Bone marrow (tissue), 2 donors: ENCODE measurements around the gene KLHDC3.
"Not testable (repeated sequence)": the region's sequence is repeated elsewhere in the genome, so short reads cannot be mapped to it uniquely, and the experiment has no call there.

Experiments used
- DNase-seq, 2 donors: peaks; one replicate each; lab custom pipeline; 2025; lab: John Stamatoyannopoulos, UW

KLHDC3 gene

GRCh38 chr6:42988486-42989020 is 25.5 kb upstream of the KLHDC3 start:
- DNase-seq = no peak

- DNase-seq = no peak
Measured at GRCh38 chr6:42989923-42990322, 24.1 kb upstream of the KLHDC3 start.

GRCh38 chr6:42993445-42993844 is 20.6 kb upstream of the KLHDC3 start:
- DNase-seq = no peak

- DNase-seq = no peak
Measured at GRCh38 chr6:42996513-42996912, 17.5 kb upstream of the KLHDC3 start.

GRCh38 chr6:42998205-42998604 is 15.8 kb upstream of the KLHDC3 start:
- not testable (repeated sequence) for DNase-seq

GRCh38 chr6:43001843-43002242 is 12.2 kb upstream of the KLHDC3 start:
- no peak for DNase-seq

- no peak for DNase-seq
Measured at GRCh38 chr6:43005844-43006243, 8.2 kb upstream of the KLHDC3 start.

GRCh38 chr6:43006251-43006650 is 7.8 kb upstream of the KLHDC3 start:
- no peak for DNase-seq

- no peak for DNase-seq
Measured at GRCh38 chr6:43007126-43007525, 6.9 kb upstream of the KLHDC3 start.

- DNase-seq = no peak
Measured at GRCh38 chr6:43009124-43009523, 4.9 kb upstream of the KLHDC3 start.

GRCh38 chr6:43011207-43011606 is 2.8 kb upstream of the KLHDC3 start:
- DNase-seq = no peak

GRCh38 chr6:43012364-43012763 is 1.7 kb upstream of the KLHDC3 start:
- DNase-seq = no peak

- peak in 1 of 2 donors; percentile 57 for DNase-seq
Measured at GRCh38 chr6:43013097-43013842, 779 bp upstream of the KLHDC3 start.

- DNase-seq = no peak
Measured at GRCh38 chr6:43014434-43014909, 423 bp downstream of the KLHDC3 start.

GRCh38 chr6:43016176-43016942 is 2.3 kb downstream of the KLHDC3 start:
- DNase-seq = no peak

GRCh38 chr6:43016943-43017334 is 2.9 kb downstream of the KLHDC3 start:
- no peak for DNase-seq

- no peak for DNase-seq
Measured at GRCh38 chr6:43019152-43019551, 5.1 kb downstream of the KLHDC3 start.

GRCh38 chr6:43020052-43020705 is 6.1 kb downstream of the KLHDC3 start:
- no peak for DNase-seq

GRCh38 chr6:43020847-43021246 is 6.8 kb downstream of the KLHDC3 start:
- DNase-seq = no peak

- DNase-seq = peak; percentile 31 to 39
Measured at GRCh38 chr6:43021270-43022047, 7.4 kb downstream of the KLHDC3 start, which contains the start of gene RRP36. RRP36 (plus strand) TSS chr6:43021623; CDS start chr6:43021655, 32 bp downstream.

- DNase-seq = no peak
Measured at GRCh38 chr6:43024436-43024835, 10.4 kb downstream of the KLHDC3 start.

GRCh38 chr6:43026365-43026764 is 12.3 kb downstream of the KLHDC3 start:
- no peak for DNase-seq
